ENCODE data around the gene GARIN6. TPM values are rescaled to one million over a fixed set of nuclear protein-coding genes. Genes with fewer than 3 reads are reported as not detected.

Gene GARIN6
- total and polyA plus RNA-seq, 10 of the 15 experiments (the other 5 are each of a cell fraction or from before 2014, with no cell fraction given) = not detected

GRCh38 chr12:99618657-99619056, 28.9 kb upstream of the GARIN6 start:
- no peaks in the 10 kb centered on the region for H3K79me2 ChIP-seq (ENCODE audit: control insufficient read depth, insufficient read depth, low read length)
- CTCF ChIA-PET = interaction anchor here (4.1 to 6.5 kb wide), 2 partner anchors 229 to 575 kb away, joined by 48 to 102 read pairs; no protein-coding TSS in a partner anchor
- SMC1A ChIA-PET (ENCODE audit: uncharacterized antibody, unreplicated experiment) = interaction anchor here (0.8 to 1.2 kb wide), 2 partner anchors 223 to 228 kb away, joined by 3 to 4 read pairs; no protein-coding TSS in a partner anchor
- 6% methylated on average over 4 of the region's 4 CpGs for WGBS (ENCODE audit: insufficient coverage, insufficient replicate concordance, low lambda C conversion rate, missing lambda C conversion rate)
- H3K4me2 ChIP-seq (ENCODE audit: control insufficient read depth, insufficient read depth) = no peak overlapping the region
- POLR2A ChIA-PET = no interaction called here
- FAIRE-seq (no peak), ATAC-seq (no peak; the same call in 2 of the 3 replicates), DNase-seq (ENCODE audit: low read depth, low spot score) (no peak)
- H3K9me3 ChIP-seq (replicated peaks; ENCODE audit: control insufficient read depth, insufficient read depth, low read length) = no peaks in the 10 kb centered on the region; the same call in 2 of the 3 replicates
- intact Hi-C loops (cut with micrococcal nuclease; ENCODE audit: unreplicated experiment) (no loop called here), in situ Hi-C loops (cut with MboI) (loop anchor here (25.0 kb wide), 1 partner anchor 231 kb away; no protein-coding TSS in a partner anchor)
- no peak overlapping the region for H2AFZ ChIP-seq (ENCODE audit: control insufficient read depth, low read depth, low read length)
- H3K9ac ChIP-seq (ENCODE audit: control insufficient read depth, insufficient read depth, low read length) = no peak overlapping the region
- BruUV-seq (replicated peaks) = no TSS peak
- H3K4me1 ChIP-seq (ENCODE audit: control insufficient read depth, insufficient read depth, low read length) = no peaks in the 10 kb centered on the region
- H4K20me1 ChIP-seq (ENCODE audit: control insufficient read depth, insufficient read depth) = no peaks in the 10 kb centered on the region
- RAD21 ChIA-PET (ENCODE audit: unreplicated experiment) = interaction anchor here (1.6 kb wide), 1 partner anchor 574 kb away, joined by 4 read pairs; no protein-coding TSS in a partner anchor
- TF ChIP-seq ZSCAN29 (IDR thresholded peaks at IDR 0.05) (no peak), IRF5 (IDR thresholded peaks at IDR 0.05; ENCODE audit: borderline replicate concordance) (no peak), NR2F1 (conservative IDR thresholded peaks at IDR 0.05) (no peak), SIN3A (IDR thresholded peaks at IDR 0.05; ENCODE audit: low read depth, low read length) (no peak)
- no peak overlapping the region for H3K27ac ChIP-seq (ENCODE audit: control insufficient read depth, insufficient read depth)
- H3K36me3 ChIP-seq (ENCODE audit: control insufficient read depth in 2 of 2, insufficient read depth in 2 of 2, low read length in 1 of 2) = no peaks in the 10 kb centered on the region
- H3K27me3 ChIP-seq (replicated peaks in 1 of 2; ENCODE audit: control insufficient read depth in 2 of 2, insufficient read depth in 2 of 2, low read length in 1 of 2) = no peaks in the 10 kb centered on the region
- H3K4me3 ChIP-seq = no peak overlapping the region
